ENCODE measurements around the gene TLL1. TPM values are rescaled to one million over a fixed set of nuclear protein-coding genes. Genes with fewer than 3 reads are reported as not detected.
A peak's percentile ranks its signal among the peaks of the same experiment; 100 is the strongest.

TLL1 gene
- total and polyA plus RNA-seq, 7 donors = 0.60 to 7.5 (median 4.8) TPM; not detected in 1

- Histone ChIP-seq H3K27ac (no peak overlapping the region), H3K9me3 (no peaks in the 10 kb centered on the region), H3K4me1 (no peaks in the 10 kb centered on the region), H3K27me3 (no peaks in the 10 kb centered on the region), H3K36me3 (no peaks in the 10 kb centered on the region), H3K4me3 (no peak overlapping the region)
- no peak for DNase-seq
- intact Hi-C loops (cut with DNase I) = no loop called here
- TF ChIP-seq POLR2AphosphoS5 (IDR thresholded peaks at IDR 0.05) (no peak), POLR2A (IDR thresholded peaks at IDR 0.05) (no peak), EP300 (IDR thresholded peaks at IDR 0.05) (no peak), CTCF (IDR thresholded peaks at IDR 0.05) (no peak)
- 87 to 93% methylated on average over 2 of the region's 2 CpGs for WGBS, 2 donors
Observed at GRCh38 chr4:165834116-165834515, 38.9 kb upstream of the TLL1 start.

GRCh38 chr4:165838575-165838974 is 34.5 kb upstream of the TLL1 start:
- no peak for TF ChIP-seq POLR2A (IDR thresholded peaks at IDR 0.05)
- TF ChIP-seq POLR2AphosphoS5 (IDR thresholded peaks at IDR 0.05) = peak in 1 of 4 donors; percentile 12
- no peak for DNase-seq
- intact Hi-C loops (cut with DNase I) = no loop called here
- 95 to 97% methylated on average over 1 of the region's 1 CpG for WGBS, 2 donors
- Histone ChIP-seq H3K27ac (peak overlapping the region in 1 of 4 donors; percentile 40), H3K27me3 (no peaks in the 10 kb centered on the region), H3K4me3 (no peak overlapping the region), H3K4me1 (no peaks in the 10 kb centered on the region), H3K36me3 (no peaks in the 10 kb centered on the region), H3K9me3 (no peaks in the 10 kb centered on the region)

- H3K27me3 ChIP-seq = no peaks in the 10 kb centered on the region
- no peak overlapping the region for H3K4me3 ChIP-seq
- H3K9me3 ChIP-seq = no peaks in the 10 kb centered on the region
- DNase-seq = no peak
- peak overlapping the region in 2 of 4 donors; percentile 7 to 43 for H3K27ac ChIP-seq
- H3K36me3 ChIP-seq = no peaks in the 10 kb centered on the region
- no peaks in the 10 kb centered on the region for H3K4me1 ChIP-seq
- TF ChIP-seq CTCF (IDR thresholded peaks at IDR 0.05) (no peak), EP300 (IDR thresholded peaks at IDR 0.05) (no peak)
- 71 to 78% methylated on average over 5 of the region's 5 CpGs for WGBS, 2 donors
- intact Hi-C loops (cut with DNase I) = no loop called here
Observed at GRCh38 chr4:165839615-165840333, 33.3 kb upstream of the TLL1 start.

- Histone ChIP-seq H3K27ac (no peak overlapping the region), H3K4me1 (no peaks in the 10 kb centered on the region), H3K9me3 (no peaks in the 10 kb centered on the region), H3K27me3 (no peaks in the 10 kb centered on the region), H3K36me3 (no peaks in the 10 kb centered on the region), H3K4me3 (no peak overlapping the region)
- no peak for DNase-seq
- TF ChIP-seq CTCF (IDR thresholded peaks at IDR 0.05) = no peak
- no peak for TF ChIP-seq POLR2A (IDR thresholded peaks at IDR 0.05)
- TF ChIP-seq EP300 (IDR thresholded peaks at IDR 0.05) = no peak
- no peak for TF ChIP-seq POLR2AphosphoS5 (IDR thresholded peaks at IDR 0.05)
- intact Hi-C loops (cut with DNase I) = no loop called here
Observed at GRCh38 chr4:165842684-165843083, 30.4 kb upstream of the TLL1 start.

- TF ChIP-seq POLR2A (IDR thresholded peaks at IDR 0.05) = no peak
- TF ChIP-seq EP300 (IDR thresholded peaks at IDR 0.05) = no peak
- TF ChIP-seq POLR2AphosphoS5 (IDR thresholded peaks at IDR 0.05) = no peak
- no peak for TF ChIP-seq CTCF (IDR thresholded peaks at IDR 0.05)
- Histone ChIP-seq H3K27me3 (no peaks in the 10 kb centered on the region), H3K36me3 (no peaks in the 10 kb centered on the region), H3K27ac (no peak overlapping the region), H3K9me3 (no peaks in the 10 kb centered on the region), H3K4me1 (no peaks in the 10 kb centered on the region), H3K4me3 (no peak overlapping the region)
- WGBS, 2 donors = 68 to 85% methylated on average over 7 of the region's 7 CpGs
- intact Hi-C loops (cut with DNase I) = no loop called here
- DNase-seq = no peak
Observed at GRCh38 chr4:165844161-165844560, 28.9 kb upstream of the TLL1 start.
